Activated CD4-positive, alpha-beta T cell treated with anti-CD3 and anti-CD28 coated beads, Interleukin-2, amount 50 U/mL, for 24 hours (primary cell): ENCODE data around the gene ADAMTS2.
"Not testable (repeated sequence)": the region's sequence is repeated elsewhere in the genome, so short reads cannot be mapped to it uniquely, and the experiment has no call there.

Experiments used
- DNase-seq, 2 donors: peaks; one replicate each; pipeline ENCODE4 v3.0.0-alpha.2; 2020; ENCODE audit warnings: low read depth in 1 of 2, low spot score in 1 of 2

ADAMTS2 gene

DNA sequence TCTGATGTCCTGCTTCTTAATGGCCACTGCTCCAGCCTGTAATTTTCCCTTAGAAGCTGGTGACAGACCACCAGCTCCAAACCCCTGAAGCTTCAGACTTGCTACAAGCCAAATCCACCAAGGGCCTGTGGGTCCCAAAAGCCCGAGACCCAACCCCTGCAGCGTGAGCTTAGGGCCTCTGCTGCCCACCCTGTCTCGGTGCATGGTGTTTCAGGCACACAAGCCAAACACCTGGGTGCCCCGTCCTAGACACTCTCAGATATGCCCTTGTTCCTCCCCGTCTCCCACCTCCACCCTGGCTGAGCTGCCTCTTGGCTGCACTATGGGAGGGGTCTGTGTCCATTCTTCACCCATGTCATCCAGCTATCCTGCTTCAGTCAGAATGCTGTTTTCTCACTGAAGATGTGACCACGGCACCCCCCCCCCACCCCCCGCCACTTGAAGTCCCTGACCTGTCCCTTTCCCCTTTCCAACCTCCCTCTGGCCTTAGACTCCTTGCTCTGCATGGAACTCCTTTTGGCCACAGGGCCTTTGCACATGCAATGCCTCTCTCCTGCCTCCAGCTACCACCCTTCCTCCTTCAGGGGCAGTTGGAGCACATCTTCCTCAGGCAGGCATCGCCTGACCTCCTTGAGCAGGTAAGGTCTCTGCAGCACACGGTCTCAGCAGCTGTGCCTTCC lies 229.3 kb downstream of the ADAMTS2 start:
- DNase-seq: no peak

DNA sequence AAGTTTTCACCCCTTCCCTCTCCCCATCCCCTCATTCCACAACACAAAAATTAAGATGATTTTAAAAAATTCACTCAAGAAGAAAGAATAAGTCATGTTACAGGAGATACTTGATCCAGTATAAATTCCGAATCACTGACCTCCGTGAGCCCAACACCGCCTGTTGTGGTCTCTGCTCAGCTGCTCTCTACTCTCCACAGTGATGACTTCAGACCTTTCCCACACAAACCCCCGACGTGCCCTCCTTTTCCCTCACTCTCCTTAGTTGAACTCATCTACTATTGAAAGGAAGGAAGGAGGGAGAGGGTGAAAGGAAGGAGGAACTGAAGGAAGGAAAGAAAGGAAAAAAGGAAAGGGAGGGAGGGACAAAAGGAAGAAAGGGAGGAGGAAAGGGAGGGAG lies 230.0 kb downstream of the ADAMTS2 start:
- DNase-seq: no peak

DNA sequence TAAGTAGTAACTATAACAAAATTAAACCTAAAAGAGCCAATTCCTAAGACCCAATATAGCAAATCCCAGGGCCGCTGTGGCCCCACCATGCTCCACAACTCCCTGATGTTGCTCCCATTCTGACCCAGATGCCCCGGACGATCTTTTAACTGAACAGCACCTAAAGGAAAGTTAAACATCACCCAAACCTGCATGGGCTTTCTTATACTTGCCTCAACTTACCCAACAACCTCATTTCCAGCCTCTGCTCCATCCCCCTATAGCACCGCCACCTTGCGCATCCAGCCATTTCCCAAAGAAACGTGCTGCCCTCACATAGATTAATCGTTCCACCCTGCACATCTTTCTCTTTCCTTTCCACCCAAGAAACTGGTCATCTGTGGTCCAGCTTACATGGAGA lies 230.5 kb downstream of the ADAMTS2 start:
- no peak for DNase-seq

DNA sequence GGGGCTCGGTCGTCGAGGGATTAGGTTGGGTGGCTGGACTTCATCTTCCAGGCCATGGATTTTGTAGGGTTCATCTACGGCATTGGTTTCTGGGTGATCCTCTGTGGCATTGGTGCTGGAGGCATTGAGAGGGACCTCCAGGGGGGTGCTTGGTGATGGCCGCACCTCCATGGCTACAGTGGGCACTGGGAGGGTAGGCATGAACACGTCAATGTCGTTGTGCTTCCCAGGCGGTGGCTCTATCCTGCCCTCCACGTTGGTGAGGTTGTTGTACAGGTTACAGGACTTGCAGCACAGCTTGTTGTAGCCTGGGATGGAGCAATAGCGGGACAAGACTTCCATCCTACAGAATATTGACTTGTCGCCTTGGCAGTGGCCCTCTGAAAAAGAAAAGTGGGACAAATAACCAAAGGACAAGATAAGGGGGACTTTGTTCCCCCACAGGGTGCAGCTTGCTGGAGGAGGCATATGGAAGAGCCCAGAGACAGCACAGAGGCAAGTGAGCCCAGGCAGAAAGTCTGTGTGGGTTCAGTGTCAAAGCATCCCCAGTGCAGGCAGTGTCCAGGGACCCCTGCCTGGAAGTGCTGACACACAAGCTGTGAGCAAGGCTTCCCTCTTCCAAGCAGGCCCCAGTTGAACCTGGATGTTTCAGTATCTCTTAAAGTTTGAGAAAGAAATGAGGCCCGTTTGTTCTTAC lies 231.2 kb downstream of the ADAMTS2 start:
- DNase-seq: no peak

DNA sequence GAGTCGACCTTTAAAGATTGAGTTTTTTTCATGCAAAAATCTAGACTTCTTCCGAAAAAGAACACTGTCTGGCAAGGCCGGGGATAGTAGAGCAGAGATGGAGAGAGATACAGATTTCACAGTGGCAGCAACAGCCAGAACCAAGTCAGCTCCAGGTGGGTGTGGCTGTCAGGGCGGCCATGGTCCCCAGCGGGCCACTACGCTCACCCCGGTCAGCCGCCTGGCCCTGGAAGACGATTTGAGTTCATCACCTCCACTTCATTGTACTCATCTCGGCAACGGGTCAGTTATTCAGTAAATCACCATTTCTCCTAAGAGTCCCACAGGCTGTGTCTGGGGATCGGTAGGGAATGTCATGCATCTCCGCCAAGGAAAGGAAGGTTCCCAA lies 232.1 kb downstream of the ADAMTS2 start:
- no peak for DNase-seq

DNA sequence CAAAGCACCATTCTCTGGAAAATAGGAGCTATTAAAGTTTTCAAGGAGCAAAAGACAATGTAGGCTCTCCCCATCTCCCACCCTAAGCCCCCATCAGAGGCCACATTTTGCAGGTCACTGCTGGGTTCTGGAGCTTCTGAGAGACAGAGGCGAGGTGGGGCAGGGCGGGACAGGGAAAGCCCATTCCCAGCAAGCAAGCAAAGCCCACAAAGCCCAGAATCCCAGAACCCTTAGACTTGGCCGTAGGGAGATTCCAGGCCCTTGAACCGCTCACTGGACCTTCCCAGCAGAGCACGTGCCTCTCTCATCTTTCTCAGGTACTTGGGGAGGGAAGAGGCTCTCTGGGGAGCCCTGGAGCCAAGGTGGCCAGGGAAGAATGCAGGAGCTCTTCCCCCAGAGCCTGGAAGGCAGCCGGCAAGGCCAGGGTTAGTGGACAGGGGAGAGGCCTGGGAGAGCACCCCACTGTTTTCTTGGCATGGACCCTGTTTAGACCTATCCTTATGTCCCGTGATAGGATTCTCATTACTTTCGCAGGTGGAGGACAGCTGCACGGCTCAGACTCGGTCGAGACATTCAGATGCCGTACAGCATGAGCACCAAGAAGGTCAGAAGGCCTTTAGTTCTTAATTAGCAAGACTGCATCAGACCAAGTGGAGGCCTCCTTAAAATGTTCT lies 232.7 kb downstream of the ADAMTS2 start:
- DNase-seq: no peak

DNA sequence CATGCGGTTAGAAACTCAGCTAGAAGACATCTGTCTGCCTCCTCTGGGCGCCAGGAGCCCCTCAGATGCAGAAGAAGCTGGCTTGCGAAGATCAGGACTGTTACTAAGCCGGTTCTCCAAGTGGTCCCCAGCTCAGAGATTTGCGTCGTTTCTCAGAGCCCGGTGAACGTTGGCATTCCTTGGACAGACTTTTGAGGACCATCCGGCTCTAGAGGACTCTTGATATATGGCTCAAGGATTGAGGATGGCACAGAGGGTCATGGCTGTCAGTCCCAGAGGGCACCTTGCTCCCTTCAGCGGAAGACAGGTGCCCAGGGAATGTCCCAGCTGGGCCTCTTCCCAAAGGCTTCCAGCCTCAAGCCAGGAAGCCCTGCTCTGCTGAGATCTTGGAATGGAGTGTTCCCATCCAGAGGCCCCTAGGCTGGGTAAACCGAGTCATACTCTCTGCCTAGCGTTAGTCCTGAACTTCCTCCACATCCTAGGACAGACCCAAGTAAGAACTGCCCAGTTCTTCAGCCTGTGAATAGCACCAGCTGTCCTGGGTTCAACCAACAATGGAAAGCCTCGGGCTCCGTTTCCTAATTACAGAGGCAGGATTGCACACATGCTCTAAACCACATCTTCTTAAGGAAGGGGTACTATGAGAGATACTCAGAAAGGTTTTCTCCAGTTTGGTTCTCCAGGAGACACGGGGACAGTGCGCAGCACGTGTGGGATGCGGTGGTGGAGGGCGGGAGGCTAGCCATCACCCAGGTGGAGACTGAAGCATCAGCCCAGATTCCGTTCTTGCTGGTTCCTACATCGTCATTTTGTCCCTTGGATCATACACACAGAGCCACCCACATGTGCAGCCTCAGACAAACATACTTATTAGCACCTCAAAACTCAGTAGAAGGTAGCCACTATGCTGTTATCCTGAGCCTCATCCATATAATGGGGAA lies 233.7 kb downstream of the ADAMTS2 start:
- no peak for DNase-seq

DNA sequence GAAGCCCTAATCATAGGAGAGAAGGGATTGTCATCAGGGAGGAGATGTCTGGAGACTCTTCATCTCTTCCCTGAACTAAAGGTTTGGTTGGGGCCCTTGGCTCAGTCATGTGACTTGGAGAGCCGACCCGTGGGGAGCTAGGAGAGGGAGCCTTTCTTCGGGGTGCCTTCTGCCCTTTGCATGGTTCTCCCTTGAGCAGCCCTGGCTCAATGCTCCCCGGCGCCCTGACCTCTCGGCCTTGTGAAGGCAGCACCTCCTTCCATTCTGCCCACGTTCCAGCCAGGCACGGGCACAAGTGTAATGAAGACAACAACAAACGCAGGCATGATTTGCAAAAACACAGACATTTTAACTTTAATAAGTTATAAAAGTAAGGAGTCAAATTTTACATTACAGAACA lies 234.7 kb downstream of the ADAMTS2 start:
- DNase-seq: no peak

DNA sequence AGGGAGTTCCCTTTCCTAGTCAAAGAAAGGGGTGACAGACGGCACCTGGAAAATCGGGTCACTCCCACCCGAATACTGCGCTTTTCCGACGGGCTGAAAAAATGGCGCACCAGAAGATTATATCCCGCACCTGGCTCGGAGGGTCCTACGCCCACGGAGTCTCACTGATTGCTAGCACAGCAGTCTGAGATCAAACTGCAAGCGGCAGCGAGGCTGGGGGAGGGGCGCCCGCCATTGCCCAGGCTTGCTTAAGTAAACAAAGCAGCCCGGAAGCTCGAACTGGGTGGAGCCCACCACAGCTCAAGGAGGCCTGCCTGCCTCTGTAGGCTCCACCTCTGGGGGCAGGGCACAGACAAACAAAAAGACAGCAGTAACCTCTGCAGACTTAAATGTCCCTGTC lies 244.0 kb downstream of the ADAMTS2 start:
- DNase-seq: not testable (repeated sequence)

DNA sequence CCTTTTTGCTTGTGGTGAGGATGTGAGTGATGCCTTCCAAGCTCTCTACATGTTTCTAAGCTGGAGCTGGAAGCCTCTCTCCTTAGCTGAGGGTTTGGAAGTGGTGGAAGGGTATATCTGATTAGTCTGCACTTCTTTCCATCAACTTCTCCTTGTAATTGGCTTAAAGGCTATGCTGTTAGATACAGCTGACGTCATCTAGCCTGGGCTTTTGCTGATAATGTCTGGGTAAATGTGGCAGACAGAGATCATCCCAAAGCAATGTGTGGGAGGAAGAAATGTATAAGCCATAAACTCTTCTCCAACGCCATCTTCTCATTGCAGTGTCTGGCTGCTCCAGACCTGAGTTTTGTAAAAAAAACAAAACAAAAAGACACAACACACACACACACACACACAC lies 255.8 kb downstream of the ADAMTS2 start:
- no peak for DNase-seq

DNA sequence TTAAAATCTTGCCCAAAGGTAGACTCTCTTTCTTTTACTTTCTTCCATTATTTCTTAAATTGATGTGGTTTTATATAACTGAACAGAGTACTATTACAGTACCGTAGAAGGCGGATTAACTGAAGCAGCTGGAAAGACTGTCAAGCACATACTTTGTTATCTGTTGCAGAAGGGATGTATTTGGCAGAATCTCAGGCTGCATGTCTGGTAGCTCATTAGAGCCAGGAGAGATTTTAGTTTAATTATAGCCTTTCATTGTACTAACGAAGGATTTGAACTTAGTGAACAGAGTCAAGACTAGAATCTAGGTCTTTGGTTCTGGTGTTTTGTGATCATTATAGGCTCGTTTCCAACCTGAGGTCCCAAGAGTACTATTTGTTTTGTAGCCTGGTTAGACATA lies 264.5 kb downstream of the ADAMTS2 start:
- no peak for DNase-seq

DNA sequence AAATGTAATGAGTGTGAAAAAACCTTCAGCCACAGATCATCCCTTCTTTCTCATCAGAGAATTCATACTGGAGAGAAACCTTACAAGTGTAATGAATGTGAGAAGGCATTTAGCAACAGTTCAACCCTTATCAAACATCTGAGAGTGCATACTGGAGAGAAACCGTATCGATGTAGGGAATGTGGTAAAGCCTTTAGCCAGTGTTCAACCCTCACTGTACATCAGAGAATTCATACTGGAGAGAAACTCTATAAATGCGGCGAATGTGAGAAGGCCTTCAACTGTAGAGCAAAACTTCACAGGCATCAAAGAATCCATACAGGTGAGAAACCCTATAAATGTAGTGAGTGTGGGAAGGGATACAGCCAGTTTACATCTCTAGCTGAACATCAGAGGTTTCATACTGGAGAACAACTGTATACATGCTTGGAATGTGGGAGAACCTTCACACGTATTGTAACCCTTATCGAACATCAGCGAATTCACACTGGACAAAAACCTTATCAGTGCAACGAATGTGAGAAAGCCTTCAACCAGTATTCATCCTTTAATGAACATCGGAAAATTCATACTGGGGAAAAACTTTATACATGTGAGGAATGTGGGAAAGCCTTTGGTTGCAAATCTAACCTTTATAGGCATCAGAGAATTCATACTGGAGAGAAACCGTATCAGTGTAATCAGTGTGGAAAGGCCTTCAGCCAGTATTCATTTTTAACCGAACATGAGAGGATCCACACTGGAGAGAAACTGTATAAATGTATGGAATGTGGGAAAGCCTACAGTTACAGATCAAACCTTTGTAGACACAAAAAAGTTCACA lies 265.9 kb downstream of the ADAMTS2 start:
- no peak for DNase-seq

DNA sequence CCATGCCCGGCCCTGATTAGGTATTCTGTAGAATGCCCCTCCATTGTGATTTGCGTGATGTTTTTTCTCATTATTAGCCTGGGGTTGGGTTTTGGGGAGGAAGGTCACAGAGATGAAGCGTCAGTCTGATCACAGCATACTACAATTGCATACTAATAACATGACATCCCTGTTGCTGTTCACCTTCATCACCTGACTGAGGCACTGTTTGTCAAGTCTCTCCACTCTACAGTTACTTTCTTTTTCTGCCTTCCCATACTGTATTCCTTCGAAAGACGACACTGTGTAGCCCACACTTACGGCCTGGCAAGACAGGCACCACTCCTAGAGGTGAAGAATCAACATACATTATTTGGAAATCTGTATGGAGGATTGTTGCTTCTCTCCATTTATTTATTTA lies 279.6 kb downstream of the ADAMTS2 start:
- DNase-seq: no peak

DNA sequence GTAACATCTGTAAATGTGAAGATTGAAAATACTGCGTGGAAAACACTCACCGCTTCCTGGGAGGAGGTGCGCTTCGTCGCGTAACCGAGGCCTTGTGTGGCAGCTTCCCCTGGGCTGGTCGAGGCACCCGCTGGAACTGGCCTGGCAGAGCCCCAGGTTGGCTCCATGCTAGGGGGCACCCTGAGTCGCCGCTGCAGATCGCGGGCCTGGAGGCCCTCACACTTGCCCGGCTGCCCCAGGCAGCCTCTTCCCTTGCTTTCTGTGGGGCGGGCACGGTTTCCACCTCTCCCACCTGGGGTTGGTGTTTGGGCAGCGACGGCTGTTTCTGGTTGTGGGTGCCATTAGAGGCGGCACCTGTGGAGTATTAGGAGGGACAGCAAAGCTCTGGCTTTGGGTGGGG lies 284.2 kb downstream of the ADAMTS2 start:
- DNase-seq: no peak
